Right lobe of liver (tissue), 6 donors: ENCODE results near the gene SLC7A14. TPM values are rescaled to one million over a fixed set of nuclear protein-coding genes. Genes with fewer than 3 reads are reported as not detected.

ENCODE experiments used
- ATAC-seq, 4 donors: fragments of 200-7000 bp; cut with Tn5 transposase; one replicate each; pipeline ENCODE4 v1.9.1; 2020; ENCODE audit warnings: mild to moderate bottlenecking in 4 of 4, moderate library complexity in 4 of 4
- DNase-seq, 3 donors: peaks; one replicate each; pipeline ENCODE4 v3.0.0-alpha.2; 2020
- H3K27ac ChIP-seq, 3 donors: fragments of 200-600 bp; one replicate each; pipeline ENCODE4 v1.8.0; 2022
- H3K27me3 ChIP-seq, 2 donors: fragments of 200-600 bp; one replicate each; pipeline ENCODE4 v1.8.0; 2022
- H3K36me3 ChIP-seq, 4 donors: fragments of 200-600 bp; sonication (generic) in 1 of 4; one replicate each; pipeline versions ENCODE4 v1.5.1 to v1.8.0; 2017 to 2022; ENCODE audit warnings: control low read depth in 1 of 4
- H3K4me1 ChIP-seq, 4 donors: fragments of 200-600 bp; sonication (generic) in 1 of 4; one replicate each; pipeline versions ENCODE4 v1.5.1 to v1.8.0; 2017 to 2022; ENCODE audit warnings: control low read depth in 1 of 4
- H3K4me3 ChIP-seq, 3 donors: fragments of 200-600 bp; one replicate each; pipeline ENCODE4 v1.8.0; 2022
- H3K9me3 ChIP-seq, 4 donors: fragments of 200-600 bp; sonication (generic) in 1 of 4; one replicate each; pipeline versions ENCODE4 v1.5.1 to v1.8.0; 2017 to 2022; ENCODE audit warnings: control low read depth in 1 of 4
- CTCF ChIP-seq, 4 donors: fragments of 200-600 bp in 3 of 4; fragments of 450-650 bp in 1 of 4; IDR thresholded peaks; one replicate each; pipeline versions ENCODE4 v1.5.1 to v1.8.0; 2016 to 2022; ENCODE audit warnings: antibody characterized with exemption in 4 of 4, mild to moderate bottlenecking in 2 of 4
- POLR2A ChIP-seq: fragments of 450-650 bp; IDR thresholded peaks from one replicate; pipeline ENCODE4 v1.6.1; 2017; ENCODE audit warnings: antibody characterized with exemption, mild to moderate bottlenecking
- WGBS: methylation state at CpG from one replicate; pipeline ENCODE4 v1.1.6; 2018; ENCODE audit warnings: low coverage, low lambda C conversion rate; ENCODE audit not compliant: insufficient coverage; ENCODE audit errors: missing lambda C conversion rate; 5-methylcytosine and 5-hydroxymethylcytosine counted together
- intact Hi-C, 2 donors: fragments of 100-400 bp; cut with DNase I; formaldehyde crosslinking; loops; one replicate each; pipeline versions ENCODE4 v1.11.2 to v1.14.1; 2022
- total RNA-seq, 6 experiments: library from RNA; depleted of rRNA in 2 of 6; stranded (reverse); fragments of >200 nt in 2 of 6; fragmentation: NEBNext Ultra II Directional in 3 of 6; extraction: Animal tissue kit (Norgen Biotek cat#: 25700) in 3 of 6; gene quantifications; one replicate each; pipeline versions ENCODE4 v1.1.0 to v1.2.4, GENCODE V29; 2016 to 2023
- donor health status: DM: no; HTN: yes; CAD: no.
- donor health status: DM: no; HTN: no; CAD: no.
- donor health status: DM: no; HTN: no; CAD: no.
- donor health status: DM: no; HTN: yes; CAD: no.
- donor health status: DM: no; HTN: yes; CAD: no.

The SLC7A14 gene
- total RNA-seq, 6 experiments from 2014 or later = 0.05 to 0.11 TPM; not detected in 4

- Histone ChIP-seq H3K27me3 (no peaks in the 10 kb centered on the region), H3K4me1 (no peaks in the 10 kb centered on the region), H3K36me3 (no peaks in the 10 kb centered on the region), H3K9me3 (no peaks in the 10 kb centered on the region), H3K27ac (no peak overlapping the region), H3K4me3 (no peak overlapping the region)
- TF ChIP-seq POLR2A (no peak), CTCF (IDR thresholded peaks at IDR 0.05) (no peak)
- intact Hi-C loops = no loop called here
- DNase-seq (no peak), ATAC-seq (peak; percentile 60 to 98 (median 70))
- 42% methylated on average over 5 of the region's 5 CpGs for WGBS
These were observed 28.5 kb upstream of the SLC7A14 start for GRCh38 chr3:170614214-170614966.

GRCh38 chr3:170611751-170612150 lies 25.9 kb upstream of the SLC7A14 start:
- Histone ChIP-seq H3K27ac (no peak overlapping the region), H3K4me3 (no peak overlapping the region), H3K27me3 (no peaks in the 10 kb centered on the region), H3K36me3 (no peaks in the 10 kb centered on the region), H3K9me3 (no peaks in the 10 kb centered on the region), H3K4me1 (no peaks in the 10 kb centered on the region)
- DNase-seq = no peak
- no peak for ATAC-seq
- TF ChIP-seq CTCF (IDR thresholded peaks at IDR 0.05) (no peak), POLR2A (no peak)
- WGBS = 79% methylated on average over 2 of the region's 2 CpGs
- intact Hi-C loops = no loop called here

GRCh38 chr3:170610321-170610884 lies 24.5 kb upstream of the SLC7A14 start:
- no peaks in the 10 kb centered on the region for H3K9me3 ChIP-seq
- no peaks in the 10 kb centered on the region for H3K36me3 ChIP-seq
- TF ChIP-seq POLR2A (no peak), CTCF (IDR thresholded peaks at IDR 0.05) (no peak)
- ATAC-seq = no peak
- intact Hi-C loops = no loop called here
- no peaks in the 10 kb centered on the region for H3K4me1 ChIP-seq
- DNase-seq = no peak
- no peaks in the 10 kb centered on the region for H3K27me3 ChIP-seq
- 90% methylated on average over 6 of the region's 8 CpGs for WGBS
- H3K27ac ChIP-seq = no peak overlapping the region
- no peak overlapping the region for H3K4me3 ChIP-seq

GRCh38 chr3:170608475-170608874 lies 22.6 kb upstream of the SLC7A14 start:
- DNase-seq = no peak
- Histone ChIP-seq H3K4me3 (no peak overlapping the region), H3K9me3 (no peaks in the 10 kb centered on the region), H3K27me3 (no peaks in the 10 kb centered on the region), H3K27ac (no peak overlapping the region), H3K36me3 (no peaks in the 10 kb centered on the region), H3K4me1 (no peaks in the 10 kb centered on the region)
- no peak for TF ChIP-seq CTCF (IDR thresholded peaks at IDR 0.05)
- no peak for TF ChIP-seq POLR2A
- 25% methylated on average over 1 of the region's 1 CpG for WGBS
- no peak for ATAC-seq
- intact Hi-C loops = no loop called here
